Erythroblast (primary cell): ENCODE measurements around the gene KLF2.
"Not testable (repeated sequence)": the region's sequence is repeated elsewhere in the genome, so short reads cannot be mapped to it uniquely, and the experiment has no call there.

Experiments used
- DNase-seq, 2 experiments: peaks; one replicate each; lab custom pipeline; 2025; lab: John Stamatoyannopoulos, UW
- GATA1 ChIP-seq: IDR thresholded peaks from 2 replicates; pipeline ENCODE4 v1.6.1; 2011; ENCODE audit warnings: low read depth, mild to moderate bottlenecking, control low read depth, low read length, moderate library complexity
- POLR2A ChIP-seq: IDR thresholded peaks from 2 replicates; pipeline ENCODE4 v1.6.1; 2011; ENCODE audit warnings: mild to moderate bottlenecking, low read length

KLF2 gene

DNA sequence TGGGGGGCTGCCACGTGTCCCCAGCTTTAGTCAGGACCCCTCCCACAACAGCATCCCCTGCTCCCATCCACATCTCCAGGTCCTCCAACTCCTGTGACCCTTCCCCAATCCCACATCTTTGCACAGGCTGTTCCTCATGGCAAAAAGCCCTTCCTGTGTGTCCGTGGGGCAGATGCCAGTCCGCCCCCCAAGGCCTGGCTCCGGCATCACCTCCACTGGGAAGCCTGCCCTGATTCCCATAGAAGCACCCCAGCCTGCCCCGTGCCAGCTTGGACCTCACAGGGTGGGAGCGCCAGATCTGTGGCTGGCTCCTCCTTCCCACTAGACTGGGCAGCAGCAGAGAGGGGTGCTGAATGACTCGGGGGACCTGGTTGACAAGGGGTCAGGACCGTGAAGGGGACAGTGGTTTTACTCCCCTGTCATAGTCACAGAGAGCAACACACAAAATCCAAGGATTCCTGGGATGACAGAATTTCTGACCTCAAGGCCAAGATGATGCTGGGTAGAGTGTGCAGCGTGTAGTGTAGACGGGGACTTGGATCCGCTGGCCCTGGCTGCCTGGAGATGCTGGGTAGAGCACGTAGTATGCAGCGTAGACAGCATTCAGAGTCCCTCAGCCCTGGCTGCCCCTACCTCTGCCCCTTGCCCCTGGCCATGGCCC, 13.3 kb downstream of the KLF2 start:
- no peak for TF ChIP-seq POLR2A
- TF ChIP-seq GATA1 = no peak
- DNase-seq = no peak

DNA sequence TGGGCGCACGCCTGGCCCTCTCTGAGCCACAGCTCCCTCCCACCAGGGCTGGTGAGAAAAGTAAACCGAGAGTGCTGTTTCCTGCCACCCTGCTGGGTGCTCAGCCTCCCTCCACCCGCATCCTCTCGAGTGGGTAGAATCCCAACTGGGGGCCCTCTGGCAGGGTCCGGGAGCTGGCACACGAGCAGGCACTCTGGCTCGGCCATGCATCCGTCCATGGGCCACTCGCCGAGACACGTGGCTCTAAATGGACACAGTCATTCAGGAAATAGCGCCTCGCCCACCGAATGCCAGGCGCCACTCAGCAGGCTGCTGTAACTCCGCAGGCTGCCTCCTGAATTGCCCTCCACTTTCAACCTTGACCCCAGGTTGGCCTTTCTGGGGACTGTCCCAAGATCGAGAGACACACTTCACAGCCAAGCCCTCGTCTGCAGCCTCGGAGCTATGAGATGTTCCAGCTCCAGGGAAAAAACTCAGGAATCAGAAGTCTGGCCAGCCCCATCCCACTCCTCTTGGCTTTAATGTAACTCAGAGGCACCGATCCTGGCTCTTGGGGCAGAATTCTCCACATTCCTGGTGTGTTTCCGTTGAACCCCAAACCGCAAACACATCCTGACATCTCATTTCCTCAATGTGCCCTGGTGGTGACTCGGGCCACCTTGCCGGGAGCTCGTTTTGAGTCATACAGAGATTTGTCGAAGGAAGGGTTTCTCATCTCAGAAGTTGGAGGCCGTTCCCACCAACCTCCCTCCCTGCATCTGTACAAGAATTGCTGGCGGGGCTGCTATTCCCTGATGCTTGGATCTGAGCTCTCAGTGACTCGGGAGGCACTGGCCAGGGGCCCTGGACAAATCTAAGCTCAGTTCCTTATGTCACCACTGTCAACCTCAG, 14.1 kb downstream of the KLF2 start:
- TF ChIP-seq GATA1 (no peak), POLR2A (no peak)
- DNase-seq = no peak

DNA sequence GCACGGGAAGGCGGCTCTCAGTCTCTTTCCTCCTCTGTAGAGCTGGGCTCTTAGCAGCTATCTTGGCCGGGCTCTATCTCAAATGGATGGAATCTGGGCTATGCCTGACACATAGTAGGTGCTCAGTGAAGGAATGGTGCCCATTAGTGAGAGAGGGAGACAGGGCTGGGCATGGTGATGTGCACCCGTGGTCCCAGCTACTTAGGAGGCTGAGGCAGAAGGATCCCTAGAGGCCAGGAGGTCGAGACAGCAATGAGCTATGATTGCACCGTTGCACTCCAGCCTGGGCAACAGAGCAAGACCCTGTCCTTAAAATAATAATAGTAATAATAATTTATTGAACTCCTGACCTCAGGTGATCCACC, 14.7 kb downstream of the KLF2 start:
- TF ChIP-seq POLR2A (no peak), GATA1 (no peak)
- no peak for DNase-seq

DNA sequence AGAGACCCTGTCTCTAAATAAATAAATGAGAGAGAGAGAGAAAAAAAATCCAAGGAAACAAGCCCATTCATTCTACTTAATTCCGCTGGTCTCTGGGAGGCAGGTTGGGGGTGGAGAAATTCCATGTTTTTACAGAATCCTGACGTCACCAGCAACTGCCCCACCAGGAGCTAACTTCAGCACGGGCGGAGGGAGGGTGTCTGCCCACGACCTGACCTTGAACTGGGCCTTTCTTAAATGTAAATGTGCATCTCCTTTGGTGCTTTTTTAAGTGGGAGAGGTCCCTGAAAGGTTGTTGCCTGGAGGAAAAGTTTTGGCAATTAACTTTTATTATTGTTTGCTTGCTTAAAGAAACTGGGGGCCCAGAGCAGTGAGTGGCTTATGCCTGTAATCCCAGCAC, 15.5 kb downstream of the KLF2 start:
- no peak for DNase-seq
- TF ChIP-seq POLR2A = no peak
- TF ChIP-seq GATA1 = no peak

DNA sequence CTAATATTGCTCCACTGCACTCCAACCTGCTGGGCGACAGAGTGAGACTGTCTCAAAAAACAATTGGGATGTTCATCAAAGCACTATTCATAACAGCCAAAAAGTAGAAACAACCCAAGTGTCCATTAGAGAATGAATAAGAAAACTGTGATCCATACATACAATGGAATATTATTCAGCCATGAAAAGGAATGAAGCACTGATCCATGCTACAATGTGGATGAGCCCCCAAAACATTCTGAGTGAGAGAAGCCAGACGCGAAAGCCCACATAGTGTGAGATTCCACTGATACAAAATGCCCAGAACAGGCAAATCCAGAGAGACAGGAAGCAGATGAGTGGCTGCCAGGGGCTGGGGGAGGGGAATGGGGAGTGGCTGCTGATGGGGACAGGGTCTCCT, 16.0 kb downstream of the KLF2 start:
- TF ChIP-seq GATA1 (no peak), POLR2A (no peak)

DNA sequence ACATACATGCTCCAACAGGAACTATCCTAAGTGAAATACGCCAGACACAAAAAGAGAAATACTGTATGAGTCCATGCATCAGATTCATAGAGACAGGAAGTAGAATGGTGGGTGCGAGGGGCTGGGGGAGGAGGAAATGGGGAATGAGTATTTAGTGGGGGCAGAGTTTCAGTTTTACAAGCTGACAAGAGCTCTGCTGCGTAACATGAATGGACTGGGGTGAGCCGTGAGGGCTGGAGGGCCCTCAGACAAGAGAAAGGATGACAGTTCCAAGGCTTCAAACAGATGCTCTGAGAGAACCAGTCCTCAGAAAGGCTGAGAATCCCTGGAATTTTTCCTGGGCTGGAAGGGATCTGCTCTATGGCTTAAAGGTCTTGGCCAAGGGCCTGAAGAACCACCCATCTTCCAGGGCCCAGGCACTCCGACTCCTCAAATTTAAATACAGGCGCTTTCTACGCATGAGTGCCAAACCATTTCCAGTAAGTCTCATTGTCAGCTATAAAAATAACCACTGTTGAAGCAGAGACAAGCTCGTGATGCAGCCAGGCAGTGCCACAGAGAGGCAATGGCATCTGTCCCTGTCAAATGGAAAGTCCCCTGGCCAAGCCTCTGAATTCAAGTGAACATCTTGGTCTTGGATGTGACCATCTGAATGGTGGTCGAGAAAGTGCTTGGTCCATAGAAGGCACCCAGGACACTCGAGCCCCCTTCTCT, 17.5 kb downstream of the KLF2 start:
- no peak for TF ChIP-seq POLR2A
- TF ChIP-seq GATA1 = no peak
- DNase-seq = no peak

More for the DNA sequence above, 16.0 kb downstream of the KLF2 start:
- no peak for DNase-seq

DNA sequence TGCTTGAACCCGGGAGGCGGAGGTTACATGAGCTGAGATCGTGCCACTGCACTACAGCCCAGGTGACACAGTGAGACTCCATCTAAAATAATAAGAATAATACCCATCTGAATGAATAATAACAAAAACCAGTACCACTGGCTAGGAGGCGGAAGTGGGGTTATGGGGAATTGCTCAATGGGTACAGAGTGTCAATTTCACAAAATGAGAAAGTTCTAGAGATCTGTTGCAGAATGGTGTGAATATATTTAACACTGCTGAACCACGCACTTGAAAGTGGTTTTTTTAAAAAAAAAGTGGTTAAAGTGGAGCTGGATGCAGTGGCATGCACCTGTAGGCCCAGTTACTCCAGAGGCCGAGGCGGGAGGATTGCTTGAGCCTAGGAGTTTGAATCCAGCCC, 18.5 kb downstream of the KLF2 start:
- DNase-seq = no peak
- TF ChIP-seq POLR2A (no peak), GATA1 (no peak)

DNA sequence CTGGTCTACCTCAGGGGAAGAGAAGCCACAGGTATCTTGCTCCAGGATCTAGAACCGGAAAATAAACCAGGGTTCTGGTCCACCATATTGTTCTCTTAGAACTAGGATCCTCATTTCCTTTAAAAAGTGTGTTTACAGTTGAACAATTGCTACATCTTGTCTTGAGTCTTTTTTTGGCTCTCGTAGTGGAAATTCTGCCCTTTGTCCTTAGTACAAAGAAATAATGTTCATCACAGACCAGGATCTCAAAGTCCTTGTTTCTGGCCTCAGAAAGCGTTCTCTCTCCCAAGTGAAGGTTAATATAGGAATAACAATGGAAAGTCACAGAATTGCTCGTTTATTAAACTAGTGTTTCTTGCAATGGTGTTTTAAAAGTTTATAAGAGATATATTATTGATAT, 20.8 kb downstream of the KLF2 start:
- TF ChIP-seq POLR2A (no peak), GATA1 (no peak)
- no peak for DNase-seq

DNA sequence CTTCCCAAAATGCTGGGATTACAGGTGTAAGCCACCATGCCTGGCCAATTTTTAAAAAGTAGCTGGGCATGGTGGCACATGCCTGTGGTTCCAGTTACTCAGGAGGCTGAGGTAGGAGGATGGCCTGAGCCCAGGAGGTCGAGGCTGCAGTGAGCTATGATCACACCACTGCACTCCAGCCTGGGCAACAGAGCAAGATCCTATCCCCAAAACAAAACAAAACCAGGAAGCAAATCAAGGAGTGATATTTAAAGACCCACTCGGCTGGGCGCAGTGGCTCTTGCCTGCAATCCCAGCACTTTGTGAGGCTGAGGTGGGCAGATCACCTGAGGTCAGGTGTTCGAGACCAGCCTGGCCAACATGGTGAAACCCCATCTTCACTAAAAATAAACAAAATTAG, 22.5 kb downstream of the KLF2 start:
- DNase-seq = not testable (repeated sequence)

DNA sequence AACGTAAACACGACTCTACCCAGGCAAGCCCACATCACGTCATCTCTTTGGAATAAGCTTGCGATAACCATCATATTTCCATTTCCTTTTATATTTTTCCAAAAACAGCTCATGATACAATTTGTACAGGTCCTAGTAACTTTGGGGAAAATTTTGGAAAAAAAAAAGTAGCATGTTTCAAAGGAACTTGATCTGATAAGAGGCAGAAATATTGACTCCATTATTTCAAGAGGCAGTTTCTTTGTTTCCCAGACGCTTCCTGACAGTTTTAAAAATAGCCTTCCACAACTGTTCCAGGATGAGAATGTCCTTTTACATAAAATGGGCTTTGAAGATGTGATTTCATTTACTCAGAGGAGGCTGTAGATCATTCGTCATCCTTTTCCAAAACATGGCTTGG, 23.1 kb downstream of the KLF2 start:
- TF ChIP-seq GATA1 = no peak
- no peak for TF ChIP-seq POLR2A

DNA sequence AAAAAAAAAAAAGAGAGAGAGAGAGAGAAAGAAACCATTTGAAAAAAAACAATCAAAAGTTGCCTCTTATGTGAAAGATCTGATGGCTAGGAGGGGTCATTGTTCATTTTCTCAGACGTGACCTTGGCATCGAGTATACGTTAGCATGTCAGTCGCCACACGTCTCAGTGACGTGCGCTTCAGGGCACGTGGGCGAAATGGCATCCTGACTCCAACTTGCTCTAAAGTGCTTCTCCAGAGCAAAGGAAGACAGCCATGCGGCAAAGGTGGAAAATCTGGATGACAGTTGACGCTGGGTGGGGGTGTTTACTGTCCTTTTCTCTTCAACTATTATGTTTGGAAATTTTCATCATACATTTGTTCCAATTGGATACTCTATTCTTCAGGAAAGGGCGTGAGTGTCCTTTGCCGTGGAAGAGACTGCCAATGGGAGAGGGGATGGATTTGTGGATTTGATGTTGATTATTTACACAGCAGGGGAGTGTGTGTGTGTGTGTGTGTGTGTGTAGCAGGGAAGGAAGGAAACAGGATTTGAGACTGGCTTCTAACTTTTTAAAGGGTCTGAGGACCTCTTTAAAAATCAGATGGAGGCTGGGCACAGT, 25.0 kb downstream of the KLF2 start:
- no peak for DNase-seq
- TF ChIP-seq POLR2A (no peak), GATA1 (no peak)

More for the DNA sequence above, 23.1 kb downstream of the KLF2 start:
- no peak for DNase-seq

DNA sequence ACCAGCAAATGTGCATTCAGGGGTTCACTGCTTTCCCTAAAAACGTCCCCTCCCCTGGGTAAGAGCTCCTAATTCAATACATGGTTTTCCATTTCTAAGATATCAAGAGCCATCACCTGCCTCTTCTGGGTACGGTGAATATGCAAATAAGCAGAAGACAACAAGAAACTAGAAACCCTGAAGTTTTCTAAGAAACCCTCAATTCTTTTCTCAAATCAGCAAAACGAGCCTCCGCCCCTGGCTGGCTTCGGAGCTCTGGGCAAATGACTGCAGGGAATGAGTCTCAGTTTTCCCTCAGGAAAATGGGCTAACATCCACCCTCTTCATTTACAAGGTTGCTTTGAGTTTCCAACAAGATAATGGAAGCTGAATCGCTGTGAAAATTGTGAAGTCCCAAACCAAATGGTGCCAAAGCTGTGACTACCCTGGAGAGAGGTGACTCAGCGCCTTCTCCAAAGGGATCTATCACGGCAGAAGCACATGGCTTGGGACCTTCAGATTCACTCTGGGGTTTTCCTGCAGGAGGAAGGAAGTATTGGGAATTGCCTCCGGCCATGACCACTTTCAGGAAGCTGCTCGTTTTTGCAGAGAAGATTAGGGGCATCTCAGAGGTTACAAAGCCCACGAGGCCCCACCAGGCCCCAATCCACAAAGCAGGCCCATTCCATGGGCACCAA, 26.6 kb downstream of the KLF2 start:
- no peak for DNase-seq
- TF ChIP-seq GATA1 (no peak), POLR2A (no peak)

DNA sequence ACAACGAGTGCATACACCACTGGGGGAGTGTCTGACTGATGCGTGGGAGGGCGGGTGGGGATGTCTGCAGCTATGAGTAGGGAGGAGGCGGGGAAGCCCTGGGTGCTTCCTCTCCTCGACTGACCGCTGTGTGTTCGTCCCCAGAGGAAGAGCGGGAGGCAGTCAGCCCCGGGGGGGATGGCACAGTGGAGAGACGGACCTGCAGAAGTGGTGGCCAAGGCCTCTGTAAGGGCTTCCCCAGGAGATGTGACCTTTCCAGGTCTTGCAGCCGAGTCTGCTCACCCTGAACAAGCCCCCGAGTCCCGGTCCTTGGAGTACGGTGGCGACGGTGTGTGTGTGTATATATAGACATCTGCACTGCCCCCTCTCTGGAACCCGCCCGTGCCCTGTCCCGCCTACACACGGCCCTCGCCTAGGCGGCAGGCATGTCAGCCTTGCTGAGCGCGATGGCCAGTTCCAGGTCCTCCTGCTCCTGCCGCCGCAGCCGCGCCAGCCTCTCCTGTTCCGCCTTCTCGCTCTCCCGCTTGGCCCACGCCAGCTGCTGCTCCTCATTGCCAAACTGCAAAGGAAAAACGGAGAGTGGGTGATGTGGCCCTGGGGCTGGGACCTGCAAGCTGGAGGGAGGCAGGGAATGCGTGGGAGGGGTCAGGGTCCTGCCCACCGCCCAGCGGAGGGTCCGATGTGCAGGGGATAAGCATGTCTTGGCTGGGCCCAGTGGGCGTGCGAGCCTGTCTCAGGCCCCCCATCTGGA, 30.8 kb downstream of the KLF2 start:
- TF ChIP-seq GATA1 = no peak
- no peak for TF ChIP-seq POLR2A

DNA sequence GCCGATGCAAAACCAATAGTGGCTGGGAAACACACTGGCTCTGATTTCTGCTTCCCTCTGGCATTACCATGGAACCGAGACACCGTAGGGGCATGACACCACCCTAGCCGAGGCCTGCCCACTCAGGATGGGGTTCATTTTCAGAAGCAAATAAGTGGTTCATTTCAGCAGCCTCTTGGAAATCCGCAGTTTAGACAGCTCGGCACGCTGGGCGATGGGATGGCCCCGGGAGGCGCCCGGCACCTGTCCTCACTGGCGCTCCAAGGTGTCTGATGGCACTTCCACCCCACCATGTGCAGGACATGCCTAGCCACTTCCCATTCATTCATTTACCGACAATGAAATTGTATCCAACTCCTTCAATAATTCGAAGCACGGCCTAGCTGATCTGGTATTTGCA, 33.8 kb downstream of the KLF2 start:
- DNase-seq = no peak
- TF ChIP-seq GATA1 (no peak), POLR2A (no peak)

More for the DNA sequence above, 30.8 kb downstream of the KLF2 start:
- no peak for DNase-seq
